Calu3 (cell line): Measurements from ENCODE around the gene CCDC69. TPM values are rescaled to one million over a fixed set of nuclear protein-coding genes. Genes with fewer than 3 reads are reported as not detected.
A peak's percentile ranks its signal among the peaks of the same experiment; 100 is the strongest.

ENCODE experiments used
- BruUV-seq: library from RNA; stranded (reverse); fragments of 400-500 nt; replicated peaks from 2 replicates; lab custom pipeline; 2021; lab: Mats Ljungman, UMichigan
- CTCF ChIA-PET: fragments of 300-600 bp; sonication (Branson Sonifier 250); formaldehyde crosslinking; loops from one replicate; lab custom pipeline; 2022; ENCODE audit warnings: antibody characterized with exemption; lab: Charles Lee
- DNase-seq: peaks from one replicate; pipeline ENCODE4 v3.0.0; 2022
- H3K27ac Mint-ChIP-seq: one replicate; pipeline ENCODE4 v1.8.0; 2022; ENCODE audit warnings: mixed read lengths; ENCODE audit not compliant: unreplicated experiment
- H3K27me3 Mint-ChIP-seq: one replicate; pipeline ENCODE4 v1.8.0; 2022; ENCODE audit warnings: mixed read lengths; ENCODE audit not compliant: unreplicated experiment
- H3K36me3 Mint-ChIP-seq: one replicate; pipeline ENCODE4 v1.8.0; 2022; ENCODE audit warnings: mild to moderate bottlenecking, moderate library complexity, mixed read lengths; ENCODE audit not compliant: insufficient read depth, unreplicated experiment
- H3K4me1 Mint-ChIP-seq: one replicate; pipeline ENCODE4 v1.8.0; 2022; ENCODE audit warnings: mild to moderate bottlenecking, low read depth, mixed read lengths; ENCODE audit not compliant: unreplicated experiment
- H3K4me3 Mint-ChIP-seq: one replicate; pipeline ENCODE4 v1.8.0; 2022; ENCODE audit warnings: mild to moderate bottlenecking, low read depth, moderate library complexity, mixed read lengths; ENCODE audit not compliant: unreplicated experiment
- H3K9me3 Mint-ChIP-seq: one replicate; pipeline ENCODE4 v1.8.0; 2022; ENCODE audit warnings: low read depth, mixed read lengths; ENCODE audit not compliant: unreplicated experiment
- intact Hi-C: fragments of 100-400 bp; cut with micrococcal nuclease; formaldehyde crosslinking; loops from one replicate; pipeline ENCODE4 v1.10.0; 2022; ENCODE audit not compliant: unreplicated experiment
- total RNA-seq: library from RNA; stranded (reverse); gene quantifications from 2 replicates; pipeline ENCODE4 v1.2.3, GENCODE V29; 2022
- TF ChIP-seq, protein P1 (sequence below): fragments of 200-600 bp; IDR thresholded peaks from one replicate; pipeline ENCODE4 v1.8.0; 2022; ENCODE audit warnings: antibody characterized with exemption; ENCODE audit not compliant: unreplicated experiment

Gene CCDC69
- total RNA-seq, 1 experiment from 2014 or later, result 1.0 TPM

DNA sequence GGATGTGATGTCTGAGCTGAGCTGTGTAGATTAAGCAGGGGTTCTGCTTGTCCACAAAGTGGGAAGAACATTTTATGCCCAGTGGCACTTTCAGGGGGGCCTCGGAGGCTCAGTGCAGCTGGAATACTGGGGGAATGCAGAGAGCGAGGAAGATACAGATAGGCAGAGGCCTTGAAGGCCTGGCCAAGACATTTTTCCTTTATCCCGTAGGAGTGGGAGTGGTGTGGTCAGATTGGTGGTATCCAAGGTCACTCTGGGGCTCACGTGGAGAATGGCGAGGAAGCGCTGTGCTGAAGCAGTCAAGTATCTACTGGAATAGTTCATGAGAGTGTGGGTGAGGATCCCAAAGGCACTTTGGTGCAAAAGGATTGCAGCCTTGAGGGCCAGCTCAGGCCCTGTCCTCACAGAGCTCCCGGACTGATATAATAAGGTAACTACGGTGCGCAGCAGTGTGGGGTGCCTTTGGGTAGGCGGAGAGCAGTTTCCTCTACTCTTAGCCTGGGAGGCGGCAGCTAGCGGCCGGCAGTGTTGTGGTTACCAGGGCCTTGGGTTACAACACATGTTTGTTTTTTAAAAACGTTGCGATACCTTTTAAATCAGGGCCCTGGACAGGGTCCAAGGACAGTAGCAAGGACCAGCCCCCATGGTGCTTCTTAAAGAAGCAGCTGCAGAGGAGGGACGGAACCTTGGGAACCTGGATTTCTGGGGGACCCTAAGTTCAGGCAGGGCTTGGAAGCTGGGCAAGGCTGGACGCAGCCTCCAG lies 10.8 kb upstream of the CCDC69 start:
- H3K27me3 Mint-ChIP-seq, result peaks cover 79% of the 10 kb centered on the region
- CTCF ChIA-PET, result interaction anchor here (0.9 to 1.2 kb wide), 2 partner anchors 18 kb away, joined by 3 to 6 read pairs; partner anchors contain the start of gene GM2A
- no peaks in the 10 kb centered on the region for H3K9me3 Mint-ChIP-seq
- intact Hi-C loops, result no loop called here
- TF ChIP-seq, protein P1, sequence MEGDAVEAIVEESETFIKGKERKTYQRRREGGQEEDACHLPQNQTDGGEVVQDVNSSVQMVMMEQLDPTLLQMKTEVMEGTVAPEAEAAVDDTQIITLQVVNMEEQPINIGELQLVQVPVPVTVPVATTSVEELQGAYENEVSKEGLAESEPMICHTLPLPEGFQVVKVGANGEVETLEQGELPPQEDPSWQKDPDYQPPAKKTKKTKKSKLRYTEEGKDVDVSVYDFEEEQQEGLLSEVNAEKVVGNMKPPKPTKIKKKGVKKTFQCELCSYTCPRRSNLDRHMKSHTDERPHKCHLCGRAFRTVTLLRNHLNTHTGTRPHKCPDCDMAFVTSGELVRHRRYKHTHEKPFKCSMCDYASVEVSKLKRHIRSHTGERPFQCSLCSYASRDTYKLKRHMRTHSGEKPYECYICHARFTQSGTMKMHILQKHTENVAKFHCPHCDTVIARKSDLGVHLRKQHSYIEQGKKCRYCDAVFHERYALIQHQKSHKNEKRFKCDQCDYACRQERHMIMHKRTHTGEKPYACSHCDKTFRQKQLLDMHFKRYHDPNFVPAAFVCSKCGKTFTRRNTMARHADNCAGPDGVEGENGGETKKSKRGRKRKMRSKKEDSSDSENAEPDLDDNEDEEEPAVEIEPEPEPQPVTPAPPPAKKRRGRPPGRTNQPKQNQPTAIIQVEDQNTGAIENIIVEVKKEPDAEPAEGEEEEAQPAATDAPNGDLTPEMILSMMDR, result no peak
- H3K4me3 Mint-ChIP-seq, result no peak overlapping the region
- BruUV-seq, result no TSS peak
- no peaks in the 10 kb centered on the region for H3K4me1 Mint-ChIP-seq
- DNase-seq, result peak; percentile 30
- H3K27ac Mint-ChIP-seq, result no peak overlapping the region
- no peaks in the 10 kb centered on the region for H3K36me3 Mint-ChIP-seq

DNA sequence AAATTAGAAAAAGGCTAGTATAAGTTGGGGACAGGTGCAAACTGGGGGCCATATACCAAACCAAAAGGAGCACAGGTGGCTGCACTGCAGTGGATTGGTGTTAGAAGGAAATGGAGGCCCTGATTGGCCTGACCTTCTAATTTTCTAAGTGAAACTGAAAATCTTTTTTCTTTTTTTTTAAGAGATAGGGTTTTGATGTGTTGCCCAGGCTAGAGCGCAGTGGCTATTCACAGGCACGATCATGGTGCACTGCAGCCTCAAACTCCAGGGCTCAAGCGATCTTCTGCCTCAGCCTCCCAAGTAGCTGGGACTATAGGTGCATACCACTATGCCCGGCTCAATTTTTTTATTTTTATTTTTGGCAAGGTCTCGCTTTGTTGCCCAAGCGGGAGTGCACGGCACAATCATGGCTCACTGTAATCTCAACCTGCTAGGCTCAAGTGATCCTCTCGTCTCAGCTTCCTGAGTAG lies 9.8 kb upstream of the CCDC69 start:
- H3K27ac Mint-ChIP-seq, result no peak overlapping the region

DNA sequence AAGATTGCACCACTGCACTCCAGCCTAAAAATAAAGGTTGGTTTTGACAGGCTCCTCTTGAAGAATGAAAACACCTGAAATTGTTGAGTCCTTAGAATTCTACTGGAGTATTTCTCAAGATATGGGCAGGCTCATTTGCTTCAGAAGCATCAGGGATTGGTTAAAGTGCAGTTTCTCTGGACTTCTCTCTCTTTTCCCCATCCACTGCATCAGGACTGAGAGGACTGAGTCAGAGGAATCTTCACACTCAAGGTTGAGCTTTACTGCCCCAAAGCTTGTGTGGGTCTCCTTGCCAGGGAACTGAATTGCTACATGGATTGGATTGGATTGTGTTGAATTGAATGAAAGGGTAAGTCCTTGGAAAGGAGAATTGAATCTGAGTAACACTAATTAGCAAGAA lies 7.5 kb upstream of the CCDC69 start:
- CTCF ChIA-PET, result no interaction called here
- DNase-seq, result no peak
- Mint-ChIP-seq H3K36me3 (no peaks in the 10 kb centered on the region), H3K9me3 (no peaks in the 10 kb centered on the region), H3K27ac (no peak overlapping the region), H3K4me3 (no peak overlapping the region), H3K4me1 (no peaks in the 10 kb centered on the region), H3K27me3 (peaks cover 76% of the 10 kb centered on the region)
- intact Hi-C loops, result no loop called here
- no TSS peak for BruUV-seq
- TF ChIP-seq, protein P1, result no peak

More for the DNA sequence above, 9.8 kb upstream of the CCDC69 start:
- no TSS peak for BruUV-seq
- intact Hi-C loops, result no loop called here
- Mint-ChIP-seq H3K9me3 (no peaks in the 10 kb centered on the region), H3K4me3 (no peak overlapping the region), H3K36me3 (no peaks in the 10 kb centered on the region), H3K27me3 (peaks cover 83% of the 10 kb centered on the region), H3K4me1 (no peaks in the 10 kb centered on the region)
- CTCF ChIA-PET, result interaction anchor here (1.2 kb wide), 1 partner anchor 19 kb away, joined by 6 read pairs; the partner anchor contains the start of gene GM2A
- no peak for DNase-seq
- TF ChIP-seq, protein P1, result no peak

DNA sequence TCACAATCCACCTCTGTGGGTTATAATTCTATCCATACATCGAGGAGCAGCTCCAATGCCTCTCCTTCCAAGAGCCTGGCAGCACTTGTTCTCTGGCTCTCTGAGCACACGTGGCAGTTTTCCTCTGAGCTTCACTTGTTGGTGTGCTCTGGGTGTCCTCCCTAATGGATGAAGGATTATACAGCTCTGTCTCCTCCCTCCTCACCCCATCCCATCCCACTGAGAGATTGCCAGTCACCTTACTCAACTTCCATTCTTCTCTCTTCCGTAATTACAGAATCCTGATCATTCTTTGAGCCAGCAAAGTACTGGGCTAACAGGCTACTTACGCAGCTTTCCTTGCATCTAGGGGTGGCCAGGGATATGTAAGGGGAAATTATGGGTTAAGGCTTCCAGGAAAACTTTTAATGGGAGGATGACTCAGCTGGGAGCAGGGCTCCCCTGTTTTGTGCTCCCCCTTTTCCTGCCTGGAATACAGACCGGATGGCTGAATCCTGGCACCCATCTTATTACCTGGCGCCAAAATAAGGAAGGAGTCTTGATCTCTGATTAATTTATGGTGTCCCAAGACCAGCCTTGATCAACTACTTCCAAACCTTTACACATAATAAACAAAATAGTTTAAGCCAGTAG lies 6.3 kb upstream of the CCDC69 start:
- H3K4me1 Mint-ChIP-seq, result no peaks in the 10 kb centered on the region
- H3K4me3 Mint-ChIP-seq, result no peak overlapping the region
- TF ChIP-seq, protein P1, result no peak
- no peaks in the 10 kb centered on the region for H3K9me3 Mint-ChIP-seq
- no peak for DNase-seq
- BruUV-seq, result no TSS peak
- peaks cover 64% of the 10 kb centered on the region for H3K27me3 Mint-ChIP-seq
- CTCF ChIA-PET, result no interaction called here
- intact Hi-C loops, result no loop called here
- H3K27ac Mint-ChIP-seq, result no peak overlapping the region
- H3K36me3 Mint-ChIP-seq, result no peaks in the 10 kb centered on the region
